Measurements from ENCODE around the gene CARNS1. TPM values are rescaled to one million over a fixed set of nuclear protein-coding genes. Genes with fewer than 3 reads are reported as not detected.

Gene CARNS1
- polyA plus RNA-seq, 1 donor, result 4.7 TPM

GRCh38 chr11:67376063-67376820 is 39.2 kb upstream of the CARNS1 start:
- no peak overlapping the region for H3K4me3 ChIP-seq (ENCODE audit: low read length)
- no peaks in the 10 kb centered on the region for H3K9me3 ChIP-seq (ENCODE audit: control insufficient read depth, low read depth, low read length)
- no CpG with 5 or more reads among the region's 7 CpGs for WGBS (ENCODE audit: insufficient coverage, low lambda C conversion rate)
- H3K27me3 ChIP-seq (ENCODE audit: control insufficient read depth, insufficient read depth, low read length), result peaks cover 10% of the 10 kb centered on the region
- peaks cover 39% of the 10 kb centered on the region for H3K4me1 ChIP-seq (ENCODE audit: control insufficient read depth, insufficient read depth, low read length)
- no peaks in the 10 kb centered on the region for H3K36me3 ChIP-seq (ENCODE audit: control insufficient read depth, insufficient read depth, low read length)
- no peak overlapping the region for H3K27ac ChIP-seq (ENCODE audit: low read length)
- no peak for DNase-seq

GRCh38 chr11:67376873-67377808 is 38.3 kb upstream of the CARNS1 start:
- H3K4me3 ChIP-seq (ENCODE audit: low read length), result no peak overlapping the region
- no CpG with 5 or more reads among the region's 6 CpGs for WGBS (ENCODE audit: insufficient coverage, low lambda C conversion rate)
- peaks cover 10% of the 10 kb centered on the region for H3K27me3 ChIP-seq (ENCODE audit: control insufficient read depth, insufficient read depth, low read length)
- H3K27ac ChIP-seq (ENCODE audit: low read length), result no peak overlapping the region
- no peak for DNase-seq
- no peaks in the 10 kb centered on the region for H3K9me3 ChIP-seq (ENCODE audit: control insufficient read depth, low read depth, low read length)
- H3K36me3 ChIP-seq (ENCODE audit: control insufficient read depth, insufficient read depth, low read length), result no peaks in the 10 kb centered on the region
- H3K4me1 ChIP-seq (ENCODE audit: control insufficient read depth, insufficient read depth, low read length), result peaks cover 30% of the 10 kb centered on the region

GRCh38 chr11:67378544-67378943 is 36.9 kb upstream of the CARNS1 start:
- H3K4me3 ChIP-seq (ENCODE audit: low read length), result no peak overlapping the region
- no peaks in the 10 kb centered on the region for H3K36me3 ChIP-seq (ENCODE audit: control insufficient read depth, insufficient read depth, low read length)
- H3K4me1 ChIP-seq (ENCODE audit: control insufficient read depth, insufficient read depth, low read length), result peaks cover 32% of the 10 kb centered on the region
- no CpG with 5 or more reads among the region's 4 CpGs for WGBS (ENCODE audit: insufficient coverage, low lambda C conversion rate)
- no peak overlapping the region for H3K27ac ChIP-seq (ENCODE audit: low read length)
- no peak for DNase-seq
- H3K9me3 ChIP-seq (ENCODE audit: control insufficient read depth, low read depth, low read length), result no peaks in the 10 kb centered on the region
- H3K27me3 ChIP-seq (ENCODE audit: control insufficient read depth, insufficient read depth, low read length), result peaks cover 10% of the 10 kb centered on the region

- peak; percentile 67 to 82 for DNase-seq
- Histone ChIP-seq H3K27ac (ENCODE audit: low read length) (no peak overlapping the region), H3K4me1 (ENCODE audit: control insufficient read depth, insufficient read depth, low read length) (peaks cover 24% of the 10 kb centered on the region), H3K36me3 (ENCODE audit: control insufficient read depth, insufficient read depth, low read length) (no peaks in the 10 kb centered on the region), H3K27me3 (ENCODE audit: control insufficient read depth, insufficient read depth, low read length) (peaks cover 10% of the 10 kb centered on the region), H3K4me3 (ENCODE audit: low read length) (no peak overlapping the region), H3K9me3 (ENCODE audit: control insufficient read depth, low read depth, low read length) (no peaks in the 10 kb centered on the region)
- WGBS (ENCODE audit: insufficient coverage, low lambda C conversion rate), result no CpG with 5 or more reads among the region's 23 CpGs
Measured at GRCh38 chr11:67379061-67380058, 36.1 kb upstream of the CARNS1 start.

GRCh38 chr11:67381244-67381972 is 34.1 kb upstream of the CARNS1 start:
- DNase-seq, result no peak
- H3K27ac ChIP-seq (ENCODE audit: low read length), result no peak overlapping the region
- 100% methylated on average over 1 of the region's 13 CpGs for WGBS (ENCODE audit: insufficient coverage, low lambda C conversion rate)
- H3K4me1 ChIP-seq (ENCODE audit: control insufficient read depth, insufficient read depth, low read length), result peaks cover 18% of the 10 kb centered on the region
- H3K36me3 ChIP-seq (ENCODE audit: control insufficient read depth, insufficient read depth, low read length), result no peaks in the 10 kb centered on the region
- peaks cover under 1% of the 10 kb centered on the region for H3K27me3 ChIP-seq (ENCODE audit: control insufficient read depth, insufficient read depth, low read length)
- no peaks in the 10 kb centered on the region for H3K9me3 ChIP-seq (ENCODE audit: control insufficient read depth, low read depth, low read length)
- no peak overlapping the region for H3K4me3 ChIP-seq (ENCODE audit: low read length)

GRCh38 chr11:67382276-67383136 is 33.0 kb upstream of the CARNS1 start:
- H3K27me3 ChIP-seq (ENCODE audit: control insufficient read depth, insufficient read depth, low read length), result no peaks in the 10 kb centered on the region
- peak in 1 of 2 donors; percentile 59 for DNase-seq
- no peak overlapping the region for H3K27ac ChIP-seq (ENCODE audit: low read length)
- WGBS (ENCODE audit: insufficient coverage, low lambda C conversion rate), result no CpG with 5 or more reads among the region's 16 CpGs
- no peaks in the 10 kb centered on the region for H3K36me3 ChIP-seq (ENCODE audit: control insufficient read depth, insufficient read depth, low read length)
- no peaks in the 10 kb centered on the region for H3K9me3 ChIP-seq (ENCODE audit: control insufficient read depth, low read depth, low read length)
- peaks cover 18% of the 10 kb centered on the region for H3K4me1 ChIP-seq (ENCODE audit: control insufficient read depth, insufficient read depth, low read length)
- H3K4me3 ChIP-seq (ENCODE audit: low read length), result no peak overlapping the region

GRCh38 chr11:67384851-67385366 is 30.6 kb upstream of the CARNS1 start:
- no peak overlapping the region for H3K27ac ChIP-seq (ENCODE audit: low read length)
- no peak overlapping the region for H3K4me3 ChIP-seq (ENCODE audit: low read length)
- H3K36me3 ChIP-seq (ENCODE audit: control insufficient read depth, insufficient read depth, low read length), result no peaks in the 10 kb centered on the region
- peaks cover 5% of the 10 kb centered on the region for H3K4me1 ChIP-seq (ENCODE audit: control insufficient read depth, insufficient read depth, low read length)
- WGBS (ENCODE audit: insufficient coverage, low lambda C conversion rate), result no CpG with 5 or more reads among the region's 3 CpGs
- DNase-seq, result no peak
- H3K27me3 ChIP-seq (ENCODE audit: control insufficient read depth, insufficient read depth, low read length), result no peaks in the 10 kb centered on the region
- no peaks in the 10 kb centered on the region for H3K9me3 ChIP-seq (ENCODE audit: control insufficient read depth, low read depth, low read length)

- H3K27ac ChIP-seq (ENCODE audit: low read length), result no peak overlapping the region
- H3K9me3 ChIP-seq (ENCODE audit: control insufficient read depth, low read depth, low read length), result peaks cover 2% of the 10 kb centered on the region
- H3K4me1 ChIP-seq (ENCODE audit: control insufficient read depth, insufficient read depth, low read length), result peaks cover 13% of the 10 kb centered on the region
- no peak for DNase-seq
- no peak overlapping the region for H3K4me3 ChIP-seq (ENCODE audit: low read length)
- no CpG with 5 or more reads among the region's 9 CpGs for WGBS (ENCODE audit: insufficient coverage, low lambda C conversion rate)
- no peaks in the 10 kb centered on the region for H3K36me3 ChIP-seq (ENCODE audit: control insufficient read depth, insufficient read depth, low read length)
- H3K27me3 ChIP-seq (ENCODE audit: control insufficient read depth, insufficient read depth, low read length), result no peaks in the 10 kb centered on the region
Measured at GRCh38 chr11:67387069-67387468, 28.4 kb upstream of the CARNS1 start.

- WGBS (ENCODE audit: insufficient coverage, low lambda C conversion rate), result no CpG with 5 or more reads among the region's 6 CpGs
- no peak for DNase-seq
Measured at GRCh38 chr11:67387518-67387917, 28.0 kb upstream of the CARNS1 start.

More at GRCh38 chr11:67387518-67387917, 28.0 kb upstream of the CARNS1 start:
- Histone ChIP-seq H3K27me3 (ENCODE audit: control insufficient read depth, insufficient read depth, low read length) (no peaks in the 10 kb centered on the region), H3K4me1 (ENCODE audit: control insufficient read depth, insufficient read depth, low read length) (peaks cover 12% of the 10 kb centered on the region), H3K4me3 (ENCODE audit: low read length) (no peak overlapping the region), H3K36me3 (ENCODE audit: control insufficient read depth, insufficient read depth, low read length) (no peaks in the 10 kb centered on the region), H3K27ac (ENCODE audit: low read length) (no peak overlapping the region), H3K9me3 (ENCODE audit: control insufficient read depth, low read depth, low read length) (peaks cover 2% of the 10 kb centered on the region)

All from large intestine (tissue), 3 donors.